Stimulated activated CD4-positive, alpha-beta T cell treated with anti-CD3 and anti-CD28 coated beads, Interleukin-1b, Interleukin-23, amount 100 ng/mL, for 1 hour (primary cell): Measurements from ENCODE around the gene ATP1B3.
"Not testable (repeated sequence)": the region's sequence is repeated elsewhere in the genome, so short reads cannot be mapped to it uniquely, and the experiment has no call there.

Experiments
- DNase-seq, 2 donors: peaks; one replicate each; pipeline ENCODE4 v3.0.0-alpha.2; 2020; ENCODE audit warnings: low read depth in 2 of 2

Gene ATP1B3

DNA sequence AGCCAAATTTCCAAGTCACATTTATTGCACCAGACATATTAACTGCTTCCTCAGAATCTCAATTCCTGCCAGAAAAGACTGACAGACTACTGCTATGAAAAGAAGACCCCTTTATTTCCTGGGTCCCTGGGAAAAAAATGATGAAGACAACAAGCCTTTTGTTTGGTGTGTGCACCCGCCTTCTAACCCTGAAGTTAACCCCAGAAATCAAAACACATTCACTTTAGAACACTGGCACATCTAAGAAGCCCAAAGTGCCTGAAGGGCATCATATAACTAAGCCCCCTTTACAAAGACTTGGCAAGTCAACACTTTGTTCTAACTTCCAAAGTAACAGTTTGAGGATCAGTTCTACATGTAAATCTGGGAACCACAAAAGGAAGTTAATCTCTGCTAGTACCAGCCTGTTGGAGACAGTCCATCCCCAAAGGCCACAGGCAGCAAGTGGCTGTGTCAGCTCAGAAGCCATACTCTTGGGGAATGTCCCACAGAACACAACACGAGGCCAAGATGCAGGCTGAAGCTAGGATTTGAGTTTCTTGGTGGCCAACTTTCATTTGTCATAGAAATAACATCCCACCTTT, 16.3 kb upstream of the ATP1B3 start:
- no peak for DNase-seq

DNA sequence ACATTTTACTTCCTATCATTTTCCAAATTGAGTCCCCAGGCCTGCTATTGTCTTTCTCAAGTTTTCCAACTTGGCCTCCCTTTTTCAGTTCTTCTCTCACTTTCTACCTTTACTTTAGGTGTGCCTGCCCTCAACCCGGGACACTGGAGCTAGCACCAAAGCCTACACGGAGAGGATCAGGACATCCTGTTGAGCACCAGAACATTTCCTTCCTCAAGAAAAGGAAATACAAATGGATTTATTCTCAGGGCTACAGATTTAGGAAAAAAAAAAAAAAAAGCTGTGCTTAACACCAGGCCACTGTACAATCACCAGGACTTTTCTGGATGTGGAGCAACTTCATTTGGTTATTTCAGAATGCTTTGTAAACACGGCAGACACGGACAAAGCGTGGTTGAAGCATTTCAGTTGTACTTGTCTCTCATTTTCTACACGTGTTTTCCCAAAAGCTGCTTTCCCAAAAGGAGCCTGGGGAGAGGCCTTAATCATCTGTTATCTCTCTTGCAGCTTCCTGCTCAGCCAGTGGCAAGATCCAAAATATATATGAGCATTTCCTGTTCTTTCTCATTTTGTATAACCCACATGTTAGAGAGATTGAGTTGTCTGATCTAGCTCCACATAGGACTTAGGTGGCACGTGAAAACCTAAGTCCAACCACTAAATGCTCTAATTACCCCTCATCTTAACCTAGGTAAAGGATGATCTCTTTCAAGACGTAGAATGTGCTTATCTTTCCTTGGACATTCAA, 15.5 kb upstream of the ATP1B3 start:
- DNase-seq = no peak

DNA sequence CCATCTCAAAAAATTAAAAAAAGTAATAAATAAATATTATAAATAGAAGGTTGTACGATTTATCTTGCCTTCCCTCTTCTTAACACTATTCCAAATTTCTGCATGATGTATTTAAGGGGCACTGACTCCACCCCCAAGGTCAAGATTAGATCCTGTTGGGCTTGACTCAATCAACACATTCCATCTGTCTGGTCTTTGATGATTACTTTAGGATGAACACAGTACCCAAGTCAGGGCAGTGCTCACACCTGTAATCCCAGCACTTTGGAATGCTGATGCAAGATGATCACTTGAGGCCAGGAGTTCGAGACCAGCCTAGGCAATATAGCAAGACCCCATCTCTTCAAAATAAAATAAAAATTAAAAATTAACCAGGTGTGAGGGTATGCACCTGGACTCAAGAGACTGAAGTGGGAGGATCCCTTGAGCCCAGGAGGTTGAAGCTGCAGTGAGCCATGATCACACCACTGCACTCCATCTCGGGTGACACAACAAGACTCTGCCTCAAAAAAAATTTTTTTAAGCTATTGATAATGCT, 14.1 kb upstream of the ATP1B3 start:
- DNase-seq = no peak

DNA sequence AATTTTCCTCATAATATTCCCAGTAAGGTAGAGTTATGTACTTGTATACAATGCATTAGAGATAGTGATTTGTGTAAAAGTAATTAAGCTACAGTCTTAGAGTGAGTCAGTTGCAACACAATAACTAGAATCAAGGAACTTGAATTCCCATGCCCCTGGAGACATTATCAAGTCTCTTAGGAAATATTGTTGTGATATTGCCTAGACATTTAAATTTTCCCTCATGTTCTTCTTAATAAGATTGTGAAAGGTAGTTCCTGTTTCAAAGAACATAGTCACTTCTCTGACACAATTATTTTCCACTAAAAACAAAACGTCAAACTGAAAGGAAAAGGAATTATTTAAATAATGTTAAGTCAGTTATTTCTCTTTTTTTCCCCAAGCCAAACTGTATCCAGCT, 13.0 kb upstream of the ATP1B3 start:
- DNase-seq = no peak

DNA sequence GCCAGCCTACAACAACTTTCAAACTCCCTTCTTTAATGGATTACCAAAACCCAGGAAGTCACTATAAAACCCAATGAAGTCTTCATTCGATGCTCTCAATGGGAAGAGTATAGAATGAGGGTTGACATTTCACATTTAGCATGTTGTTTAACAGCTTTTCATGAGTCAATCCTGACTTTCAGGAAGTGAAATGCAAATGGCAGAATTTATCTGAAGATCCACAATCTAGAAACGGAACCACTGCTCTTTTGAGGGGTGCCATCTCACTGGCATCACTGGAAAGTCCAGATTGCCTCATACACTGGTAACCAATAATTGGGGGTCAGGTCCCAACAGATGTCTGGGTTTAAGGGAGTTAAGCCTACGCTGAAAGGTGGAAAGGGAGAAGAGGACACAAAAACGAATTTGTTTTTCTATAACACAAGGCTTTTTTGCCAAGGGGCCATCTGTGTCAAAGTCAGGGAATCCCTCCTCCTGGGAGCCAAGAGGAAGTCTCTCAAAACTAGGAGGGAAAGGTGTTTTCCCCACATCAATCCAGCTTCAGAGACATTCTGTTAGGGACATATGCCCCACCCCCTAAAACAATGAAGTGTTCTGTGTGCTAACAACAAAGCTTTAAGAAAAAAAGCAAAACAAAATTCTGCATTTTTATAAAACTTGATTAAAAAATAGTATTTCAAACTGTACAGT, 12.0 kb upstream of the ATP1B3 start:
- no peak for DNase-seq

DNA sequence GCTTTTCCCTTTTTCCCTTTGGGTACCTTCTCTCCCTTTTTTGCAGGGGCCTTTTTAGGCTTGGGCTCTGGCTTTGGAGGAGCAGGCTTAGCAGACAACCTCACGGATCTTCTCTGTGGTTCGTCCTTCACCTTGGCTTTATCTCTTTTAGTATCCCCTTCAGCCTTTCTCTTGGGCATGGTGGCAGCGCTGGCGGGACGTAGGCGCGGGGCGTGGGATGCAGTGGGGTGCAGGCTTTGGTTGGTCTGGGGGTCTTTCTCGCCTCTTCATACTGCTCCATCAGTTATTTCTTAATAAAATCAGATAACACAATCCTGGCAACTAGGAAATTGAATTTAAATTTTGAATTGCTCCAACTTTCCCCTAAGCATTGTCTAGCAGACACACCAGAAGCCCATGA, 11.3 kb upstream of the ATP1B3 start:
- DNase-seq = no peak

DNA sequence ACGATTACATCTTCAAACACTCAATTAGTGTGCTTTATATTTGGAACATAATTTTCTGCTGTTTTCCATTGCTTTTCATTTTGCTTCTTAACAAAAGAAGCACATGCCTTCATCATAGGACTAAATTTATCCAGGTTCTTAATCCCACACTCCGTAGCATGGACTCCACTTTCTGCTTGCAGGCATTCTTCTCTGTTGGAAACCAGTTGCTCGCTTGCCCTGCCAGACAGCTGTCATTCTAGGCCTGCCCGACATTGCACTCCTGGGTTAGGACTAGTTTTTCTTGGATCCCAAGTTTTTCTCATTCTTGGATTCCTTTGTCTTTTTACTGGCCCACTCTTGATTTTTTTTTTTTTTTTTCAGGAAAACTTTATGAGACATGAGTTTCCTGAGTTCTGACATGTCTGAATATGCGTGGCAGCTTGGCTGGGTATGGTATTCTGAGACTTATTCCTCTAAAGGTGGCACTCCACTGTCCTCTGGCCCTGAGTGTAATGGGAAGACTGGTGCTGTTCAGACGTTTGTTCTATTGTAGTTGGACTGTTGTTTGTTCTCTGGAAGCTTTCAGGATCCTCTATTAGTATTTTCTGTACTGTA, 6.3 kb upstream of the ATP1B3 start:
- no peak for DNase-seq

DNA sequence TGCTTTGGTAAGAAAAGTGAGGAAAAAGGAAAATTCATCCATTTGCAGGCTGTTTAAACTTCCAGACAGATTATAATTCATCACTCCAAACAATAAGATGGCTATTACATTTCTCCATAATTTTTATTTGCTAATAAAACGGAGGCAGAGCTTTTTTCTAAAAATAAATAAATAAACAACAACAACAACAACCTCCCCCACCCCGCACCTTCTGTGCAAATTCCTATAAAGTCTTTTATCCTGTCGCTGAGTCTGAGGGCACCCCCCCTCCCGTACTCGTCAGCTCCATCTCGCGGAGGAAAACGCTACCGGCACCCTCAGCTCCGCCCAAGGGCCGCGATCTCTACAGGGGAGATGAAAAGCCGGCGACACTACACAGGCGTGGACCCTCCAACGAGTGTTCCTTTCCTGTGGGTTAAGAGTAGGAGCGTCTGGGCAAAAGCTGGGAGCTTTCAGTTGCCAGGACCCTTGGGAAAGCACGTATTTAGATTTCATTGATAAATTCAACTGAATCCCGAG, 1.0 kb upstream of the ATP1B3 start:
- DNase-seq = peak; percentile 57 to 72

DNA sequence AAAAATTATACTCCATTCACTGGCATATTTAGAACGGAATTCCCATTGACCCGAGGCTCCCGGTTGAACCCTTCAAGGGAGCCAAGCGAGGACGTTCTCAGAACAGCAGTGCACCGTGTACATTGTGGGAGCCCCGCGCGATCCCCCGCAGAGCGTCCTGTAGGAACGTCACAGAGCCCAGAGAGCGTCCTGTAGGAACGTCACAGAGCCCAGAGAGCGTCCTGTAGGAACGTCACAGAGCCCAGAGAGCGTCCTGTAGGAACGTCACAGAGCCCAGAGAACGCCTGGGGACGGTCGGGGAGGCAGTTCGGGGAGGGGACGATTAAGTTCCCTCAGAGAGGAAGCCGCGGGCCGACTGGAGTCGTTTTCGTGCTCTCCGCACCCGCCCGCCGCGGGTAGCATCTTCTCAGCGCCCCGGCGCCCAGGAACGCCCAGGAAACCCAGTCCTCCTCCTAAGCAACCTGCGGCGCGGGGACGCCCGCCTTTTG, 506 bp upstream of the ATP1B3 start:
- no peak for DNase-seq

DNA sequence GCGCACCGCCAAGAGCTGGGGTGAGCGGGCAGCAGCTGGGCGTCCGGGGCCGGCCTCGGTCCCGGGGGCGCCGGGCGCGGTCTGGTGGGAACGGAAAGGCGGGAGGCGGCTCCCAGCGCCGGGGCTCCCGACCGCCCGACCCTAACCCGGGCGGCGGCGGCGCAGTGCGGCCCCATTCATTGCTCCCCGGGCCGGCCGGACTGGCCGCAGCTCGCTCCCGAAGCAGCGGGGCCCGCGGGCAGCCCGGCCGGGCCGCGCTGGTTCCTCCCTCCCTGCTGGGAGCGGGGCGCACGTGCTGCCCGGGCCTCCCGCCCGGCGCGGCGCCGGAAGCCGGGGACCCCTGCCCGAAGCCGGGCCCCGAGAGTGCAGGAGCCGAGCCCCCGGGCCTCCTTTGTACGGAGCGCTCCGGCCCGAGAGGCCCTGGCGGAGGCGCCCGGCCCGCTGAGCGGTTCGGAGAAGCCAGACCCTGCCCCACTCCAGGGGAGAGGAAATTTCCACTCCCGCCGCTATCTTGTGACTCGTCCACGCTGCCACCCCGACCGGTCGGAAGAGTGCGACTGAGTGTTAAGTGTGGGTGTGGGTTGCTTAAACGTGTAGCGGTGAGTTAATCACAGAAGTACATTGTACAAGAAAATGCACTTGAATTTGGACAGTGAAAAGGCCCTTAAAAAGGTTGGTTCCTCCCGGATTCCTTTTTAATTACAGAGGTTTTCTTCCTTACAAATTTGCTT, 613 bp downstream of the ATP1B3 start:
- peak; percentile 42 to 50 for DNase-seq

DNA sequence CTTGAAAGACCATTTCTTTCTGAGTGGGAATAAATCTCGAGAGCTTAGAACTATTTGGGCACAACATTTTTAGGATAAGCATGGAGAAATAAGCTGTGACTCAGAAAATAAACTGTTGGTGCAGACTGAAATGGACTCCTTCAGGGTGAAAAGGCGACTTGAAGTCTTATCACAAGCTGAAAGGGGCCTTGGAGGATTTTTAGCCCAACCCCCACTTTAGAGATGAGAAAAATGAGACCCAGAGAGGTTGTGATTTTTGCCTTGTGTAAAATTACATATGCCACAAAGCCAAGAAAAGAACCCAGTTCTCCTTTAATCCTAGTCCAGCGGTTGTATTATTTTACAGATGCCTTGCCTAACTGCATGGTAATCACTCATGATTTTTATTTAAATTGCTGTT, 1.5 kb downstream of the ATP1B3 start:
- DNase-seq = no peak

DNA sequence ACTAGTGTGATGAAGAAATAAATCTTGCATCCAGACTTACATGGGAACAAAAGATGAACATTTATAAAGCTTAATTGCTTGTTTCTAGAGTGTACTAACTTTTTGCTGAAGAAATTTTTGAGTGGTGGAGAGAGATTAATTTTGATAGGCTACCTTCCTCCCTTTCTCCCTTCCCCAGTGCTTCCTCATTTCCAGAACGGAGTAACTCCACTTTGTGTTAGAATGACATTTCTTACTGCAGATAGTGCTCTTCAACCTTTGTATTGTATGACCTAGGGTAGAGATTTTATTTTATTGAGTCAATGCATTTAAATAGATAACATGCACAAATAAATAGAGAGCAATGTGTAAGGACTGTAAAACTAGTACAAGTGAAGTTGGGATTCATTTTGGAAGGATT, 1.9 kb downstream of the ATP1B3 start:
- no peak for DNase-seq

DNA sequence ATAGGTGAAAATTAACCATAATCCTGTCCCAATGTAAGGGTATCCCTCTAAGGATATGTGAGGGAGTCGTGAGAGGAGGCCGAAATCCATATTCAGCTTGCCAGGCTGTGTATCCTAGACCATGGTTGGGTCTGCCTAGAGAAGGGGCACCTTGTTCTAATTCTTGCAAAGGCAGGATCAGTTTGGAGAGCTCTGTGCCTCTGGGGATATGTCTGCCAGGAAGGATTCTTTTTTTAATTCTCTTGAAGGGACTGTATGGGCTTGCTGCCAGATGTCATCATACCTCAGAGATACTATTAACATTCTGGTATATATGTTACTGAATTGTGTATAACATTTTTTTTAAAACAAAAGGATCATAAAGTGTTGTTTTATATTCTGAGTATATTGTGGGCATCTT, 2.4 kb downstream of the ATP1B3 start:
- DNase-seq = no peak

DNA sequence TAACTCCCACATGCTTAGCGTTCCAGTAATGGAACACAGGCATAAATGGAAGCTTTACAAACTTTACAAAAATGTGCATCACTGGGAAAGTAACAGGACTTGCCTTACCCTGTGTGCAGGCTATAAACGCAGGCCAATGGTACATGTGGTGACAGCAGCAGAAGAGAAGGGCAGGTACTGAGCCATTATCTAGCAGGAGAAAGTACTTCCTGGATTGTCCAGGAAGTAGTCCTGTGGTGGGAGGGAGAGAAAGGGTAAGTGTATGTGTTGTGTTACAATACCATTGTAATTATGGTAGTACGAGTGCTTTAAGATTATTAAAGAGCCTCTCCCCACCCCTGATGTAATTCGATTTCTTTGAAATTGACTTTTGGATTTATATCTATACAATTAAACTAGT, 5.3 kb downstream of the ATP1B3 start:
- no peak for DNase-seq

DNA sequence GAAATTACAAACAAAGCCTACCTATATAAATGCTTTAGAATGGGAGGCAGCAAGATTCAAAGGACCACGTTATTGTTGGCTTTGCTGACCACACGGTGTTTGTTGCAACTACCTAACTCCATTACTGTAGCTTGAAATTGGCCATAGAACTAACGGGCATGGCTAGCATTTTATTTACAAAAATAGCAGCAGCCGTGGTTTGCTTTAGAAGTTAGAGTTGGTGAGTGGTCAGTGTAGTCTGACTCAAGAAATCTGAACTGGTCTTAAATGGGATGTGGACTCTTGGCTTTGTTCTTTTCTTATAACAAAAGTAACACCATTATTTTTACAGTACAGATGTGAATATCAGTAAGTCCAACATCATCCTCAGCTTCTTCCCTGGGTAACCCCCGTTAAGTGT, 10.6 kb downstream of the ATP1B3 start:
- DNase-seq = no peak

DNA sequence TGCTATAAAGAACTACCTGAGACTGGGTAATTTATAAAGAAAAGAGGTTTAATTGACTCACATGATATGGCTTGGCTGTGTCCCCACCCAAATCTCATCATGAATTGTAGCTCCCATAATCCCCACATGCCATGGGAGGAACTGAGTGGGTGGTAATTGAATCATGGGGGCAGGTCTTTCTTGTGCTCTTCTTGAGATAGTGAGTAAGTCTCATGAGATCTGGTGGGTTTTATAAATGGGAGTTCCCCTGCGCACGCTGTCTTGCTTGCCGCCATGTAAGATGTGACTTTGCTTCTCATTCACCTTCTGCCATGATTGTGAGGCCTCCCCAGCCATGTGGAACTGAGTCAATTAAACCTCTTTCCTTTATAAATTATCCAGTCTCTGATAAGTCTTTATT, 12.1 kb downstream of the ATP1B3 start:
- not testable (repeated sequence) for DNase-seq

DNA sequence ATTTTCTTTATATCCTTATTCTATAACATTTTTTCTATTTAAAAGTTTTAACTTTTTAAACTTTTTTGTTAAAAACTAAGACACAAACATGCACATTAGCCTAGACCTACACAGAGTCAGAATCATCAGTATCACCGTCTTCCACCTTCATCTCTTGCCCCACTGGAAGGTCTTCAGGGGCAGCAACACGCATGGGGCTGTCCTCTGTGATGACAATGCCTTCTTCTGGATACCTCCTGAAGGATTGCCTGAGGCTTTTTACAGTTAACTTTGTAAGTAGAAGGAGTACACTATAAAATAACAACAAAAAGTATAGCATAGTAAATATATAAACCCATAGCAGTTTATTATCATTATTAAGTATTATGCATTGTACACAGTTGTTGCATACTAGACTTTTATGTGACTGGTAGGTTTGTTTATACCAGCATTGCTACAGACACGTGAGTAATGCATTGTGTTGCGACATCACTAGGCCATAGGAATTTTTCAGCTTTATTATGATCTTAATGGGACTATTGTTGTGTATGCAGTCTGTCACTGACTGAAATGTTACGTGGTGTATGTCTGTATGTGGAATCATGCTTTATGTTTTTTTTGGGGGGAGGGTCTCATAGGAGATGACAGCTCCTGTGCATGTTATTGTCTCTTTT, 18.2 kb downstream of the ATP1B3 start:
- DNase-seq = no peak

DNA sequence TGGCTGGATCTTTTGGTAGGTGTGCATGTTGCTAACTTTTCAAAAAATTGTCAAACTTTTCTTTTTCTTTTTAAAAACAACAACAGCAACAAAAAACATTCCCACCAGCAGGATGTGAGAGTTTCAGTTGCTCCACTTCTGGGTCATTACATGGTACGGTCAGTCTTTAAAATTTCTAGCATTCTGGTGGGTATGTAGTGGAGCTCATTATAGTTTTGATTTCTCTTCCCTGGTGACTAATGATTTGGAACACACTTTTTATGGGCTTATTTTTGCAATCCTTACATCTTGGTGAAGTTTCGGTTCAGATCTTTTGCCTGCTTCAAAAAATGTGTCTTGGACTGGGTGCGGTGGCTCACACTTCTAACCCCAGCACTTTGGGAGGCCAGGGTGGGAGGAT, 19.3 kb downstream of the ATP1B3 start:
- DNase-seq = no peak

DNA sequence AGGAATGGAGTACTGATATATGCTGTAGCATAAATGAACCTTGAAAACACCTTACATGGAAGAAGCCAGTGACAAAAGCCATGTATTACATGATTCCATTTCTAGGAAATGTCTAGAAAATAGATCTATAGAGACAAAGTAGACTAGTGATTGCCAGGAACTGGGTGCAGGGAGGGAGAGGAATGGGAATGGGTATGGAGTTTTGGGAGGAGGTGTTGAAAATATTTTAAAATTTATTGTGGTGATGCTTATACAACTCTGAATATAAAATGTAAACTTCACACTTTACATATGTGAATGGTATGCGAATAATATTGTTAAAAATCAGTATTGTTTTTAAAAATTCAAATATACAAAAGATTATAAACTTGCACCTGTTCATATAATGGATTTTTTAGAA, 22.5 kb downstream of the ATP1B3 start:
- no peak for DNase-seq

DNA sequence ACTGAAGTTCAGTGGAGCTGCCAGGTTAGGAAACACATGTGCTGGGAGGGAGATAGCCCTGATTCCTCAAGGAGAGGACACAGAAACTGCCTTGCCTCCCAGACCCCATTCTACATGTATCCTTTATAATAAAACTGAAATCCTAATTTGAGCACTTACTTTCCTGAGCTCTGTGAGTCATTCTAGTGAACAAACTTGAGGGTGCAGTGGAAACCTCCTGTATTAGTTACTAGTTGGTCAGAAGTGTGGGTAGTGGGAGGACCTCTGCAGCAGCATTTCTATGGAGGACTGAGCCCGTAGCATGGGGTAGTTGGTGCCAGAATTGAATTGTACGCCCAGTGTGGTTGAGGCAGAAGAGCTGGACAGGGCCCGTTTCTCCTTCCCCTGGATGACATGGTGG, 23.9 kb downstream of the ATP1B3 start:
- no peak for DNase-seq

DNA sequence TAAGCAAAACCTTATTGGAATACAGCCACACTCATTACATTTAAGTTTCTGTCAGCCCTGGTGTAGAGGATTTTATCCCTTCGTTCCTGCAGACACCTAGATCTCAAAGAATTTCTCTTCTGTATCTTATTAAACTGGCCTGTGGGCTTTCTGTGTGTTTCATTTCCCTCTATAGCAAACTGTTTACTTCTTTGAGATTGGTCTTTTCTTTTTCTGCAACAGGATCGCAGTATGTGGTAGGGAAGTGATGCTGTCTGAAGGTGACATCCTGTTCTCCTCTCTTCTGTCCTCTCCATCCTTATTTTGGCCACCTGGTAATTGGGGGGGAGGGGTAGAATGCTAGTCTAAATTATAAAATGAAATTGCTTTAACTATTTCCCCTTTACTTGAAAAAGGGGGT, 25.5 kb downstream of the ATP1B3 start:
- no peak for DNase-seq
